ENCODE data around the gene ABCA9. TPM values are rescaled to one million over a fixed set of nuclear protein-coding genes. Genes with fewer than 3 reads are reported as not detected.

Gene ABCA9
- total RNA-seq, 1 donor from 2014 or later = 0.14 TPM

DNA sequence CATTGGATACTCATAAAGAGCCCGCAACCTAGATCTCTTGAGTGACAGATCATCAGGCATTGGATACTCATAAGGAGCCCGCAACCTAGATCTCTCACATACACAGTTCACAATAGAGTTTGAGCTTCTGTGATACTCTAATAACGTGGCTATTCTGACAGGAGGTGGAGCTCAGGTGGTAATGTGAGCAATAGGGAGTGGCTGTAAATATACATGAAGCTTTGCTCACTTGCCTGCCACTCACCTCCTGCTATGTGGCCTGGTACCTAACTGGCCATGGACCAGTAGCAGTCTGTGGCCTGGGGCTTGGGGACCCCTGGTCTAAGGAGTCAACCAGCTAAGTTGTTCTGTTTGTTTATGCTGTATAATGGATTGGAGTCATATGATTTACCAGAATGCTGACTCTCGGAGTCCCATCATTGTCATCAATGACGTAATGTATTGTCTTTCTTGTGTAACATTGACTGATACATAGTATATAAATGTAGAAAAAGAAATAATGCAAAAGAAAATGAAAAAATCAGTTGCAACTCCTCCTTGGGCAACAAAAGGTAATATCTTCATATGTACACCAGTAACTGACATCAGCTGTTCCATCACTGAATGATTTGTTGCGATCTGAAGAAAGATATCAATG is 17.5 kb downstream of the ABCA9 start:
- no peak overlapping the region for H3K27ac Mint-ChIP-seq
- H3K27me3 Mint-ChIP-seq = no peaks in the 10 kb centered on the region
- TF ChIP-seq, protein P1, sequence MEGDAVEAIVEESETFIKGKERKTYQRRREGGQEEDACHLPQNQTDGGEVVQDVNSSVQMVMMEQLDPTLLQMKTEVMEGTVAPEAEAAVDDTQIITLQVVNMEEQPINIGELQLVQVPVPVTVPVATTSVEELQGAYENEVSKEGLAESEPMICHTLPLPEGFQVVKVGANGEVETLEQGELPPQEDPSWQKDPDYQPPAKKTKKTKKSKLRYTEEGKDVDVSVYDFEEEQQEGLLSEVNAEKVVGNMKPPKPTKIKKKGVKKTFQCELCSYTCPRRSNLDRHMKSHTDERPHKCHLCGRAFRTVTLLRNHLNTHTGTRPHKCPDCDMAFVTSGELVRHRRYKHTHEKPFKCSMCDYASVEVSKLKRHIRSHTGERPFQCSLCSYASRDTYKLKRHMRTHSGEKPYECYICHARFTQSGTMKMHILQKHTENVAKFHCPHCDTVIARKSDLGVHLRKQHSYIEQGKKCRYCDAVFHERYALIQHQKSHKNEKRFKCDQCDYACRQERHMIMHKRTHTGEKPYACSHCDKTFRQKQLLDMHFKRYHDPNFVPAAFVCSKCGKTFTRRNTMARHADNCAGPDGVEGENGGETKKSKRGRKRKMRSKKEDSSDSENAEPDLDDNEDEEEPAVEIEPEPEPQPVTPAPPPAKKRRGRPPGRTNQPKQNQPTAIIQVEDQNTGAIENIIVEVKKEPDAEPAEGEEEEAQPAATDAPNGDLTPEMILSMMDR (IDR thresholded peaks at IDR 0.05; ENCODE audit: unreplicated experiment) = no peak
- peaks cover 34% of the 10 kb centered on the region for H3K9me3 Mint-ChIP-seq (ENCODE audit: low read depth)
- no peak overlapping the region for H3K4me3 Mint-ChIP-seq (ENCODE audit: low read depth)
- H3K4me1 Mint-ChIP-seq (ENCODE audit: low read depth) = peaks cover 11% of the 10 kb centered on the region
- no peak for DNase-seq (ENCODE audit: low spot score, unreplicated experiment)
- H3K36me3 Mint-ChIP-seq (ENCODE audit: insufficient read depth) = peaks cover 11% of the 10 kb centered on the region

DNA sequence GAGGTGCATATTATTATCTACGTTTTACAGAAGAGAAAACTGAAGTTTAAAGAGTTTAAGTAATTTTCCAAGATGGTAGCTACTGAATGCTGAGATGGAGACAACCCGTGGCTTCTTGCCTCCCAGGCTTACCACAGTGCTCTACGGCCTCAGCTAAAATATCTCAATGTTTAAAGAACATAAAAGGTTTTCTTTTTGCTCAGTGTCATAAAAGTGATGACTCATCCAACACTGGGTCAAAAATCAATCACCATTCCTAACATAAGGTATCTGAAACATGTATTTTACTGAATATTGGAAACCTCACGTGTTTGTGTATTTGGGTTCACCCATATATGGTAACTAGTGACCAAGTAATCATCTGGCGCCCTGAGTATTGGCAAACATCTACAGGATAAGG is 18.4 kb downstream of the ABCA9 start:
- peaks cover 4% of the 10 kb centered on the region for H3K4me1 Mint-ChIP-seq (ENCODE audit: low read depth)
- no peaks in the 10 kb centered on the region for H3K27me3 Mint-ChIP-seq
- peak overlapping the region; percentile 5 for H3K27ac Mint-ChIP-seq
- peaks cover 12% of the 10 kb centered on the region for H3K36me3 Mint-ChIP-seq (ENCODE audit: insufficient read depth)
- H3K4me3 Mint-ChIP-seq (ENCODE audit: low read depth) = no peak overlapping the region
- peaks cover 35% of the 10 kb centered on the region for H3K9me3 Mint-ChIP-seq (ENCODE audit: low read depth)
- DNase-seq (ENCODE audit: low spot score, unreplicated experiment) = no peak
- TF ChIP-seq, protein P1 (IDR thresholded peaks at IDR 0.05; ENCODE audit: unreplicated experiment) = no peak

DNA sequence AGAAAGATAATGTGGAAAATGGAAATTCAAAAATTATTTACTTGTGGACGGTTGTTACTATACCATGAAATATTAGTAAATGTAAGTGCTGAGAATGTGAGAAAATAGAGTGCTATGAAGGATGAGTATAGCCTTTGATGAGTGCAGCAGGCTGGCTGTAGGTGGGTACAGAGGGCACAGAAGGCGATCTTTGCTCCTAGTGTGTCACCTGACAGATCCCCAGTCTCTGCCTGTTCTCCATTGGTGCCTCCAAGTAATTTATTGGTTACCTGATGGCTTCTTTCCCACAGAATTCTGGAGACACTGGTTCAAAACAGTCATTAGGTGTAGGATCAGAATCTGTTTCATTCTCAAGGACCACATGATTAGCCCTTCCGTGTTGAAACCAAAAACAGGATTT is 28.9 kb downstream of the ABCA9 start:
- TF ChIP-seq, protein P1 (IDR thresholded peaks at IDR 0.05; ENCODE audit: unreplicated experiment) = no peak
- Mint-ChIP-seq H3K4me1 (ENCODE audit: low read depth) (peaks cover 7% of the 10 kb centered on the region), H3K27ac (no peak overlapping the region), H3K36me3 (ENCODE audit: insufficient read depth) (no peaks in the 10 kb centered on the region), H3K4me3 (ENCODE audit: low read depth) (no peak overlapping the region), H3K27me3 (no peaks in the 10 kb centered on the region), H3K9me3 (ENCODE audit: low read depth) (peaks cover 7% of the 10 kb centered on the region)
- no peak for DNase-seq (ENCODE audit: low spot score, unreplicated experiment)

DNA sequence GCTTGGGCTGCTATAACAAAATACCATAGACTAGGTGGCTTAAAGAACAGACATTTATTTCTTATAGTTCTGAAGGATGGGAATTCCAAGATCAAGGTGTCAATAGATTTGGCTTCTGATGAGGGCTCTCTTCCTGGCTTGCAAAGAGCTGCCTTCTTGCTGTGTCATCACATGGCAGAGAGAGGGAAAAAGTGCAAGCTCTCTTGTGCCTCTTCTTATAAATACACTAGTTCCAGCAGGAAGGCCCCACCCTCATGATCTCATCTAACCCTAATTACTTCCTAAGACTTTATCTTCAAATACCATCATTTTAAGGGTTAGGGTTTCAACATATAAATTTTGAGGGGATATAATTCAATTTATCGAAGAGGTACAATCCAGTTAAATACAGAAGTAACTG is 30.6 kb downstream of the ABCA9 start:
- no peak overlapping the region for H3K4me3 Mint-ChIP-seq (ENCODE audit: low read depth)
- TF ChIP-seq, protein P1 (IDR thresholded peaks at IDR 0.05; ENCODE audit: unreplicated experiment) = no peak
- H3K27ac Mint-ChIP-seq = no peak overlapping the region
- H3K9me3 Mint-ChIP-seq (ENCODE audit: low read depth) = peaks cover 3% of the 10 kb centered on the region
- peaks cover 7% of the 10 kb centered on the region for H3K4me1 Mint-ChIP-seq (ENCODE audit: low read depth)
- DNase-seq (ENCODE audit: low spot score, unreplicated experiment) = no peak
- no peaks in the 10 kb centered on the region for H3K36me3 Mint-ChIP-seq (ENCODE audit: insufficient read depth)
- no peaks in the 10 kb centered on the region for H3K27me3 Mint-ChIP-seq

DNA sequence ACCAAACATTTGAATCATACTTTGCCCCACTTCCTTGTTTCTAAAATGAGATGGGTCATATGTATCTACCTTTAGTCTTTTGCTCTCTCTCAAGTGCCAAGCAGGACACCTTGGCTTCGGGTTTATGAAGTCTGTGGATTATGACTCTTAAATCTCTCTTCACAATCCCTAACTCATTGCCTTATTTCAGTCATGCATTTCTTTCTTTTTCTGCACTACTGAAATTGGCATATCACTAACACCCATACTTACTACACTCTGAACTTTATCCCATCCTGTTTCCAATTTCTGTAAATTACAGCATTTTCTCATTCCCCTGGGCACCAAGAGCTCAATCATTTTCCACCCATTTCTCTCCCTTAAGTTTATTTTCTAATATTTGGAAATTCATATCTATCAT is 42.0 kb downstream of the ABCA9 start:
- DNase-seq (ENCODE audit: low spot score, unreplicated experiment) = no peak
- TF ChIP-seq, protein P1 (IDR thresholded peaks at IDR 0.05; ENCODE audit: unreplicated experiment) = no peak
- Mint-ChIP-seq H3K9me3 (ENCODE audit: low read depth) (peaks cover 12% of the 10 kb centered on the region), H3K4me3 (ENCODE audit: low read depth) (no peak overlapping the region), H3K4me1 (ENCODE audit: low read depth) (peaks cover 14% of the 10 kb centered on the region), H3K36me3 (ENCODE audit: insufficient read depth) (peaks cover 2% of the 10 kb centered on the region), H3K27me3 (no peaks in the 10 kb centered on the region), H3K27ac (no peak overlapping the region)
